SK-N-SH (cell line): ENCODE data around the gene UNK.

Source experiments
- CTCF ChIP-seq: fragments of 200-600 bp; sonication (generic); IDR thresholded peaks from 2 replicates; pipeline ENCODE4 v1.6.1; 2017; ENCODE audit warnings: antibody characterized with exemption, mild to moderate bottlenecking, moderate library complexity
- FOSL2 ChIP-seq: IDR thresholded peaks from 2 replicates; pipeline ENCODE4 v1.4.0; 2012; ENCODE audit warnings: low read depth, mild to moderate bottlenecking, moderate library complexity, borderline replicate concordance
- GABPA ChIP-seq: IDR thresholded peaks from 2 replicates; pipeline ENCODE4 v1.4.0; 2012; ENCODE audit warnings: low read depth, mild to moderate bottlenecking
- MXI1 ChIP-seq: IDR thresholded peaks from 2 replicates; pipeline ENCODE4 v1.6.1; 2012; ENCODE audit warnings: mild to moderate bottlenecking, low read depth, low read length, improper control_type of control experiment
- NFIC ChIP-seq: IDR thresholded peaks from 2 replicates; pipeline ENCODE4 v1.4.0; 2012; ENCODE audit warnings: borderline replicate concordance
- POLR2AphosphoS5 ChIP-seq: IDR thresholded peaks from 2 replicates; pipeline ENCODE4 v1.6.1; 2012; ENCODE audit warnings: low read depth, low read length
- SMC3 ChIP-seq: IDR thresholded peaks from 2 replicates; pipeline ENCODE4 v1.6.1; 2012; ENCODE audit warnings: low read depth, low read length, improper control_type of control experiment

- TF ChIP-seq CTCF (no peak), NFIC (no peak), FOSL2 (no peak), SMC3 (no peak), GABPA (no peak), MXI1 (no peak), POLR2AphosphoS5 (no peak)
These were observed 16.7 kb upstream of the UNK start for GRCh38 chr17:75767881-75768280.
